K562 (cell line): ENCODE results near the gene PAQR4. TPM values are rescaled to one million over a fixed set of nuclear protein-coding genes. Genes with fewer than 3 reads are reported as not detected.

Experiments
- BRF1 ChIP-seq: IDR thresholded peaks from 3 replicates; pipeline ENCODE4 v1.6.1; 2011; ENCODE audit warnings: borderline replicate concordance, mild to moderate bottlenecking; ENCODE audit not compliant: insufficient read length; ENCODE audit errors: extremely low read depth
- CEBPZ ChIP-seq: fragments of 150-350 bp; IDR thresholded peaks from 2 replicates; pipeline ENCODE4 v1.6.1; 2014; ENCODE audit warnings: low read depth, mild to moderate bottlenecking, low read length, borderline replicate concordance
- GTF2E2 ChIP-seq: fragments of 200-800 bp; sonication (Bioruptor generic); IDR thresholded peaks from 2 replicates; pipeline ENCODE4 v1.6.1; 2016; ENCODE audit warnings: missing genetic modification characterization, missing compliant biosample characterization
- KLF16 ChIP-seq: IDR thresholded peaks from 2 replicates; pipeline ENCODE4 v1.6.1; 2016; ENCODE audit warnings: antibody characterized with exemption
- MECOM ChIP-seq: fragments of 250-450 bp; sonication (Bioruptor Pico); IDR thresholded peaks from 2 replicates; pipeline ENCODE4 v1.8.0; 2022; ENCODE audit warnings: inconsistent platforms
- MYC ChIP-seq, 2 experiments: fragments of 250-450 bp in 1 of 2; sonication (Bioruptor Pico) in 1 of 2; IDR thresholded peaks; 2 replicates each; pipeline versions ENCODE4 v1.5.1 to v1.6.1; 2012 to 2021; ENCODE audit warnings: low read depth in 2 of 2, borderline replicate concordance in 1 of 2, improper control_type of control experiment in 1 of 2, low read length in 1 of 2, mild to moderate bottlenecking in 1 of 2, moderate library complexity in 1 of 2
- PRDM10 ChIP-seq: fragments of 450-650 bp; IDR thresholded peaks from 2 replicates; pipeline ENCODE4 v1.6.1; 2018; ENCODE audit not compliant: partially characterized antibody
- TCF15 ChIP-seq: fragments of 250-450 bp; sonication (Bioruptor Pico); IDR thresholded peaks from 2 replicates; pipeline ENCODE4 v1.8.0; 2022; ENCODE audit warnings: moderate library complexity, mild to moderate bottlenecking, inconsistent platforms
- TOE1 ChIP-seq, 2 experiments: fragments of 450-650 bp in 1 of 2; sonication (generic) in 1 of 2; formaldehyde crosslinking in 1 of 2; IDR thresholded peaks; 2 replicates each; pipeline versions ENCODE4 v1.7.1 to v1.8.0; 2016 to 2022; ENCODE audit warnings: borderline replicate concordance in 2 of 2, mild to moderate bottlenecking in 2 of 2, antibody characterized with exemption in 1 of 2, inconsistent platforms in 1 of 2, low read depth in 1 of 2, missing genetic modification reagents in 1 of 2, moderate library complexity in 1 of 2
- ZNF511 ChIP-seq: sonication (generic); formaldehyde crosslinking; IDR thresholded peaks from 2 replicates; pipeline ENCODE4 v1.8.0; 2022; ENCODE audit warnings: mild to moderate bottlenecking, missing genetic modification reagents
- polyA plus RNA-seq, 8 experiments: library from polyadenylated mRNA; depleted of rRNA in 4 of 8; stranded (reverse) in 5 of 8; unstranded in 3 of 8; fragments of >200 nt; fragmentation: Nextera tagmentation in 2 of 8; fragmentation: Illumina TruSeq in 1 of 8; extraction: Ambion mirVana in 2 of 8; extraction: Trizol in 1 of 8; gene quantifications; 2 replicates each; pipeline versions ENCODE4 v1.2.1 to v1.2.3, GENCODE V29; 2011 to 2014; ENCODE audit warnings: inconsistent platforms in 1 of 8, missing spikeins in 1 of 8
- total RNA-seq, 7 experiments: library from RNA; depleted of rRNA in 6 of 7; stranded (reverse); fragments of >200 nt in 6 of 7; fragmentation: Illumina TruSeq in 2 of 7; extraction: Trizol in 2 of 7; gene quantifications; 2 replicates each; pipeline versions ENCODE4 v1.2.1 to v1.2.3, GENCODE V29; 2011 to 2021; ENCODE audit warnings: low replicate concordance in 1 of 7
- TF ChIP-seq, protein P1 (sequence below): fragments of 250-450 bp; sonication (Bioruptor Pico); IDR thresholded peaks from 2 replicates; pipeline ENCODE4 v1.5.0; 2021
- TF ChIP-seq, protein P2 (sequence below): fragments of 200-800 bp; sonication (Bioruptor generic); IDR thresholded peaks from 2 replicates; pipeline ENCODE4 v1.6.1; 2017; ENCODE audit warnings: missing genetic modification characterization, missing compliant biosample characterization

Gene PAQR4
- total and polyA plus RNA-seq, 9 of the 15 experiments (the other 6 are each of a cell fraction or from before 2014, with no cell fraction given): 0.62 to 40.4 (median 19.5) TPM

GRCh38 chr16:3007059-3007956, 38.2 kb downstream of the PAQR4 start (continued):
- no peak for TF ChIP-seq ZNF511 (CRISPR knock-in tag)
- TF ChIP-seq PRDM10: no peak
- TF ChIP-seq BRF1: no peak
- TF ChIP-seq KLF16: no peak
- TF ChIP-seq GTF2E2 (tag): no peak; the same call in 1 of the 2 replicates
- no peak; the same call in 1 of the 2 replicates for TF ChIP-seq TCF15 (CRISPR knock-in tag)
- TF ChIP-seq, protein P1, sequence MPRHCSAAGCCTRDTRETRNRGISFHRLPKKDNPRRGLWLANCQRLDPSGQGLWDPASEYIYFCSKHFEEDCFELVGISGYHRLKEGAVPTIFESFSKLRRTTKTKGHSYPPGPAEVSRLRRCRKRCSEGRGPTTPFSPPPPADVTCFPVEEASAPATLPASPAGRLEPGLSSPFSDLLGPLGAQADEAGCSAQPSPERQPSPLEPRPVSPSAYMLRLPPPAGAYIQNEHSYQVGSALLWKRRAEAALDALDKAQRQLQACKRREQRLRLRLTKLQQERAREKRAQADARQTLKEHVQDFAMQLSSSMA (CRISPR knock-in tag): no peak
- TF ChIP-seq MYC (IDR thresholded peaks at IDR 0.05; ENCODE audit: low read depth, low read length): peak; percentile 62
- TF ChIP-seq MYC (CRISPR knock-in tag; IDR thresholded peaks at IDR 0.05; ENCODE audit: borderline replicate concordance, low read depth): no peak
- TF ChIP-seq TOE1 (IDR thresholded peaks at IDR 0.05; ENCODE audit: borderline replicate concordance): no peak
- no peak for TF ChIP-seq TOE1 (CRISPR knock-in tag; IDR thresholded peaks at IDR 0.05; ENCODE audit: borderline replicate concordance, low read depth)
- TF ChIP-seq, protein P2, sequence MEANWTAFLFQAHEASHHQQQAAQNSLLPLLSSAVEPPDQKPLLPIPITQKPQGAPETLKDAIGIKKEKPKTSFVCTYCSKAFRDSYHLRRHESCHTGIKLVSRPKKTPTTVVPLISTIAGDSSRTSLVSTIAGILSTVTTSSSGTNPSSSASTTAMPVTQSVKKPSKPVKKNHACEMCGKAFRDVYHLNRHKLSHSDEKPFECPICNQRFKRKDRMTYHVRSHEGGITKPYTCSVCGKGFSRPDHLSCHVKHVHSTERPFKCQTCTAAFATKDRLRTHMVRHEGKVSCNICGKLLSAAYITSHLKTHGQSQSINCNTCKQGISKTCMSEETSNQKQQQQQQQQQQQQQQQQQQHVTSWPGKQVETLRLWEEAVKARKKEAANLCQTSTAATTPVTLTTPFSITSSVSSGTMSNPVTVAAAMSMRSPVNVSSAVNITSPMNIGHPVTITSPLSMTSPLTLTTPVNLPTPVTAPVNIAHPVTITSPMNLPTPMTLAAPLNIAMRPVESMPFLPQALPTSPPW (CRISPR knock-in tag): peak; percentile 86
- 0 out of 2 replicates have a peak, but pooled peaks have one; percentile 39 for TF ChIP-seq MECOM (CRISPR knock-in tag)
- TF ChIP-seq CEBPZ: no peak
